ENCODE data around the gene NUBPL.
"Not testable (repeated sequence)": the region's sequence is repeated elsewhere in the genome, so short reads cannot be mapped to it uniquely, and the experiment has no call there.

The NUBPL gene

DNA sequence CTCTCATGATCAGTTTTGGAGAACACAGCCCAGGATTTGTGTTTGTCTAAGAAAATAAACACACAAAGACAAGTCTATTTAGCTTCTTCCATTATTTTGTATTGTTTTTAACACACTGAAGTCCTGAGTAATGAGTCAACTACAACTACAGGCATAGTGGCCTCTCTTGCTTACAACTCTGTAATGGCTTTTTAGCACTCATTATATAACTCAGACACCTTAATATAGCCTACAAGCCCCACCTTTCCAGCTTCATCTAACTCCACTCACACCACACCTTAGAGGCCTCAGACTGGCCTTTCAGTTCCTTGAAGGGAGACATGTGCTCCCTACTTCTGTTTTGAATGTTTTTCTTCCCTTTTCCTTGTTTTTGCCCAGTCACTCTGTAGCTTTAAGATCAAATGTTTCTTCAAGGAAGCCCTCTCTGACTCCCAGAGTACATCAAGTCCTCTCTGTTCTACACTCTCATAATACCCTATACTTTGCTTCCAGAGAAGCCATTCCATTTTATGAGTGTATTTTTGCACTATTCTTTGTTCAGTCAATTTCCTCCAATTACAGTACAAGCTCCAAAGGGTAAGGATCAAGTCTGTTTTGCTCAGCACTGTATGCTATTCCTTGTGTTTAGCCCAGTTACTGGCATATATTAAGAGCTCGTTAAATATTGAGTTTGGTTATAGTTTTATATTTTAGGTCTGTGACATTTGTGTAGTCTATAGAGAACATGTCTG is 282.3 kb downstream of the NUBPL start:
- DNase-seq (ENCODE audit: low read depth), result no peak
- TF ChIP-seq, protein P1, sequence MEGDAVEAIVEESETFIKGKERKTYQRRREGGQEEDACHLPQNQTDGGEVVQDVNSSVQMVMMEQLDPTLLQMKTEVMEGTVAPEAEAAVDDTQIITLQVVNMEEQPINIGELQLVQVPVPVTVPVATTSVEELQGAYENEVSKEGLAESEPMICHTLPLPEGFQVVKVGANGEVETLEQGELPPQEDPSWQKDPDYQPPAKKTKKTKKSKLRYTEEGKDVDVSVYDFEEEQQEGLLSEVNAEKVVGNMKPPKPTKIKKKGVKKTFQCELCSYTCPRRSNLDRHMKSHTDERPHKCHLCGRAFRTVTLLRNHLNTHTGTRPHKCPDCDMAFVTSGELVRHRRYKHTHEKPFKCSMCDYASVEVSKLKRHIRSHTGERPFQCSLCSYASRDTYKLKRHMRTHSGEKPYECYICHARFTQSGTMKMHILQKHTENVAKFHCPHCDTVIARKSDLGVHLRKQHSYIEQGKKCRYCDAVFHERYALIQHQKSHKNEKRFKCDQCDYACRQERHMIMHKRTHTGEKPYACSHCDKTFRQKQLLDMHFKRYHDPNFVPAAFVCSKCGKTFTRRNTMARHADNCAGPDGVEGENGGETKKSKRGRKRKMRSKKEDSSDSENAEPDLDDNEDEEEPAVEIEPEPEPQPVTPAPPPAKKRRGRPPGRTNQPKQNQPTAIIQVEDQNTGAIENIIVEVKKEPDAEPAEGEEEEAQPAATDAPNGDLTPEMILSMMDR (conservative IDR thresholded peaks at IDR 0.05; ENCODE audit: low read depth, low read length), result no peak
- H3K4me3 ChIP-seq (ENCODE audit: low read length), result no peak overlapping the region

DNA sequence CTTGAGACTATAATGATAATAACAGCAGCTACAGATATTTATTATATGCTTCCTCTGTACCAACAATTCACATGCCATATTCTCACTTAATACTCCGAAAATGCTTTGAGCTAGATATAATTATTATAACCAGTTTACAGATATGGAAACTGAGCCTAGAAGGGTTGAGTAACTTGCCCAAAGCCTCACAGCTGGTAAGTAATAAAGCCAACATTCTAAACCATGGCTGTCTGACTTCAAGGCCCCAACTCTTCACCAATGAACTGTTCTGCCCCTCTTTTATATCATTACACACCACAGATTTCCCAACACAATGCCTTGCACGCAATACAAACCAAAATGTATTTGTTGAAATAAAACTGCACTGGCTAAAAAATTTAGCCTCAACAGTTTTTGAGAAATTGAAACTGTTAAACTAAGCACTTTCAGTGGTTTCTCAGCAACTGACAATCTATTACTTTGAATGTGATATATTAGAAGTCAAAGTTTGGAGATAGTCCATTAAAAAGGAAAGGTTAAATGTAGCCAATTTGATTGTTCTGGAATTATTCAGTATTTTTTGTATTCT is 293.4 kb downstream of the NUBPL start:
- H3K4me3 ChIP-seq (ENCODE audit: low read length), result no peak overlapping the region
- TF ChIP-seq, protein P1 (conservative IDR thresholded peaks at IDR 0.05; ENCODE audit: low read depth, low read length), result no peak
- DNase-seq (ENCODE audit: low read depth), result no peak

DNA sequence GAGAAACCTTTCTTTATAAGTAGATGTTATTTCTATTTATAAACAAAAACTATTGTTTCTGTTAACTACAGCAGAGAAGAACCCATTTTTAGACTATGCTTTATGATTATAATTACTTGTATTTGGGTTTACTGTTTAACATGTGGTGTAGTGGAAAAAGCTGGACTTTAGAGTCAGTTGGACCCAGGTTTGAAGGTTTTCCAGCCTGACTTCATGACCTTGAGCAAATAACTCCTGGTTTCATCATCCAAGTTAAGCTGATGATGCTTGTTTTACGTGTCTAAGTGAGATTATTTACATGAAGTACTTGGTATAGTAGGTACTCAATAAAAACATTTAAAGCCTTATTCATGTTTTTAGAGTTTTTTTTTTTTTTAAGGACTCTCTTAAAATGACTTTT is 294.1 kb downstream of the NUBPL start:
- H3K4me3 ChIP-seq (ENCODE audit: low read length), result no peak overlapping the region
- DNase-seq (ENCODE audit: low read depth), result no peak
- TF ChIP-seq, protein P1 (conservative IDR thresholded peaks at IDR 0.05; ENCODE audit: low read depth, low read length), result no peak

DNA sequence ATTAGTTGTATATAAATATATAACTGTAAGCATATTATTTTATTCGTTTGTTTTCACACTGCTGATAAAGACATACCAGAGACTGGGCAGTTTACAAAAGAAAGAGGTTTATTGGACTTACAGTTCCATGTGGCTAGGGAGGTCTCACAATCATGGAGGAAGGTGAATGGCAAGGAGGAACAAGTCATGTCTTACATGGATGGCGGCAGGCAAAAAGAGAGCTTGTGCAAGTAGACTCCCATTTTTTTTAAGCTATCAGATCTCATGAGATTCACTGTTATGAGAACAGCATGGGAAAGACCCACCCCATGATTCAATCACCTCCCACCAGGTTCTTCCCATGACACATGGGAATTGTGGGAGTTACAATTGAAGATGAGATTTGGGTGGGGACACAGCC is 294.8 kb downstream of the NUBPL start:
- not testable (repeated sequence) for H3K4me3 ChIP-seq (ENCODE audit: low read length); DNase-seq (ENCODE audit: low read depth)

DNA sequence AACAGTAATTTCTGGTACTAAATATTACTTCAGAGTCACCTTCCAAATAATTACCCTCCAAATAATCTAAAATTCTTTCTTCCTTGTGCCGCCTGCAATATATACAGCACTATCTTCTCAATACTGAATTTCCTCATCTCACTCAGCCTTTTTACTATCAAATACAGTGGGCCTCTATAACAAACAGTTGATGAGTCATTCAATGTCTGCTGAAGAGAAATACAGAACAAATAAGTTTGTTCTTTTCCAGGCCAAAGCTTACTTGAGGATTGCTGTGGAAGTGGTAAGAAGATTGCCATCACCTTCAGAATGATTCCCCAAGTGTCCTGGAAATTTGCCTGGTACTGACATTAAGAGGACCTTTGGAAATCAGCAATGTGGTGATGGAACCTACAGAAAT is 297.7 kb downstream of the NUBPL start:
- no peak for DNase-seq (ENCODE audit: low read depth)
- TF ChIP-seq, protein P1 (conservative IDR thresholded peaks at IDR 0.05; ENCODE audit: low read depth, low read length), result no peak
- no peak overlapping the region for H3K4me3 ChIP-seq (ENCODE audit: low read length)

DNA sequence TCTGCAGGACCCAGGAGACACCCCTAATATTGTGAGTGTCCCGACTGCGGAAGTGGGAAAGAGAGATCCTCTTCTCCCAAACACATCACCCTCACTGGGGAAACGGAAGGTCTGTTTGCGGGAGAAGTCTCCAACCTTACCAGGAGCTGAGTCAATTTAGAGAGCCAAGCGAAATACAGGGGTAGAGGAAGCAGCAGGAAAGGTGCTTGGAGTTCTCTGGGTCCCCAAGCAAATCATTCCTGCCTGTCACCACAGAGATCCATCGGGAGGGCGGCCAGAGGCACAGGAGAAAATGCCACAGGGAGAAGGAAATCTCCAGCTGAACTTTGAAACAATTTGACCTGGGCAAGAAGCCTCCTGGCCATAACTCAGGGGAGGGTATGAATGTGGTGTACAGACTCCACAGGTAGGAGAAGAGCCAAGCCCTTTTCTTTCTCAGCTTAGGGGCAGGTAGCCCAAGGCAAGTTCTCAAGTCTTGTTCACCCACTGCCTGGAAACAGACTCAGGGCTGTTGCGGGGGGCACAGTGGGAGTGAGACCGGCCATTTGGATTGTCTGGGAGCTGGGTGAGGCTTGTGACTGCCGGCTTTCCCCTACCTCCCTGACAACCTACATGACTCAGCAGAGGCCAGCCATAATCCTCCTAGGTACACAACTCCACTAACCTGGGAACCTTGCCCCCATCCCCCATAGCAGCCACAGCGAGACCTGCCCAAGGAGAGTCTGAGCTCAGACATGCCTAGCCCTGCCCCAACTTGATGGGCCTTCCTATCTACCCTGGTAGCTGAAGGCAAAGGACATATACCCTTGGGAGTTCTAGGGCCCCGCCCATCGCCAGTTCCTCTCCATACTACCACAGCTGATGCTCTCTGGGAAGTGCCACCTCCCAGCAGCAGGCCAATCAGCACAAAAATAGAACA is 304.0 kb downstream of the NUBPL start:
- TF ChIP-seq, protein P1 (conservative IDR thresholded peaks at IDR 0.05; ENCODE audit: low read depth, low read length), result no peak
- H3K4me3 ChIP-seq (ENCODE audit: low read length), result no peak overlapping the region
- DNase-seq (ENCODE audit: low read depth), result no peak

DNA sequence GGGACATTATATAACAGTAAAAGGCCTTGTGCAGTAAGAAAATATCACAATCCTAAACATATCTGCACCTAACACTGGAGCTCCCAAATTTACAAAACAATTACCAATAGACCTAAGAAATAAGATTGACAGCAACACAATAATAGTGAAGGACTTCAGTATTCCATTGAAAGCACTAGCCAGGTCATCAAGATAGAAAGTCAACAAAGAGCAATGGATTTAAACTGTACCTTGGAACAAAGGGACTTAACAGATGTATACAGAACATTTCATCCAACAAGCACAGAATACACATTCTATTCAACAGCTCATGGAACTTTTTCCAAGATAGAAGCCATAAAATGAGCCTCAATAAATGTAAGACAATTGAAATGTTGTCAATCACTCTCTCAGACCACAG is 306.4 kb downstream of the NUBPL start:
- TF ChIP-seq, protein P1 (conservative IDR thresholded peaks at IDR 0.05; ENCODE audit: low read depth, low read length), result no peak

DNA sequence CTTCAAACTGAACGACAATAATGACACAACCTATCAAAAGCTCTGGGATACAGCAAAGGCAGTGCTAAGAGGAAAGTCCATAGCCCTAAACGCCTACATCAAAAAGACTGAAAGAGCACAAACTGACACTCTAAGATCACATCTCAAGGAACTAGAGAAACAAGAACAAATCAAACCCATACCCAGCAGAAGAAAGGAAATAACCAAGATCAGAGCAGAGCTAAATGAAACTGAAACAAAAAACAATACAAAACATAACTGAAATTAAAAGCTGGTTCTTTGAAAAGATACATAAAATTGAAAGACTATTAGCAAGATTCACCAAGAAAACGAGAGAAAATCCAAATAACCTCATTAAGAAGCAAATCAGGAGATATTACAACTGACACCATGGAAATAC is 306.9 kb downstream of the NUBPL start:
- H3K4me3 ChIP-seq (ENCODE audit: low read length); DNase-seq (ENCODE audit: low read depth): not testable (repeated sequence)

More for the DNA sequence above, 306.4 kb downstream of the NUBPL start:
- H3K4me3 ChIP-seq (ENCODE audit: low read length), result no peak overlapping the region
- DNase-seq (ENCODE audit: low read depth), result no peak
